ENCODE measurements around the gene LHX6. TPM values are rescaled to one million over a fixed set of nuclear protein-coding genes. Genes with fewer than 3 reads are reported as not detected.

The LHX6 gene
- total and polyA plus RNA-seq, 2 of the 13 experiments (the other 11 are each of a cell fraction or from before 2014, with no cell fraction given) = 1.1 to 1.3 TPM

- no peak for FAIRE-seq
- CTCF ChIA-PET (ENCODE audit: low intra/inter-chr PET ratio, low total read pairs) = no interaction called here
- WGBS (ENCODE audit: low lambda C conversion rate) = 48% methylated on average over 5 of the region's 6 CpGs
Observed at GRCh38 chr9:122193651-122194050, 35.1 kb downstream of the LHX6 start.

More at GRCh38 chr9:122193651-122194050, 35.1 kb downstream of the LHX6 start:
- BruUV-seq (replicated peaks) = no TSS peak
- Histone ChIP-seq H3K27me3 (ENCODE audit: control insufficient read depth in 1 of 2, insufficient read depth in 2 of 2, low read length in 2 of 2) (no peaks in the 10 kb centered on the region), H3K27ac (ENCODE audit: extremely low read length, insufficient read depth, low read length) (no peak overlapping the region), H3K9ac (ENCODE audit: insufficient read depth, low read depth, low read length) (no peak overlapping the region), H4K20me1 (ENCODE audit: insufficient read depth, low read length) (no peaks in the 10 kb centered on the region), H3K4me1 (ENCODE audit: insufficient read depth, low read length) (peaks cover 66% of the 10 kb centered on the region), H3K79me2 (ENCODE audit: insufficient read depth, low read length) (no peaks in the 10 kb centered on the region), H3K9me3 (ENCODE audit: low read length) (no peaks in the 10 kb centered on the region), H3K36me3 (replicated peaks in 1 of 2; ENCODE audit: control insufficient read depth in 1 of 2, insufficient read depth in 2 of 2, low read length in 2 of 2) (no peaks in the 10 kb centered on the region), H3K4me3 (replicated peaks in 1 of 3; ENCODE audit: insufficient read depth in 1 of 3, low read depth in 2 of 3, low read length in 3 of 3) (no peak overlapping the region), H2AFZ (ENCODE audit: low read length) (no peak overlapping the region), H3K4me2 (ENCODE audit: low read depth, low read length) (no peak overlapping the region)
- in situ Hi-C loops (cut with HindIII; ENCODE audit: extremely low pct_ligation_motif_present, low pct_unique_long_range_greater_than_20kb) (no loop called here), intact Hi-C loops (cut with micrococcal nuclease; ENCODE audit: unreplicated experiment) (no loop called here)
- DNase-seq (ENCODE audit: low spot score) (no peak), ATAC-seq (no peak)
- POLR2A ChIA-PET = no interaction called here
- TF ChIP-seq ZNF703 (CRISPR knock-in tag; IDR thresholded peaks at IDR 0.05; ENCODE audit: borderline replicate concordance) (no peak), GATA4 (IDR thresholded peaks at IDR 0.05; ENCODE audit: borderline replicate concordance, low read depth) (no peak), HBP1 (CRISPR knock-in tag; IDR thresholded peaks at IDR 0.05; ENCODE audit: low read depth) (no peak), SP2 (CRISPR knock-in tag; IDR thresholded peaks at IDR 0.05) (no peak), ZMYM2 (CRISPR knock-in tag; IDR thresholded peaks at IDR 0.05) (no peak), E2F5 (CRISPR knock-in tag; conservative IDR thresholded peaks at IDR 0.05) (no peak), CBX1 (IDR thresholded peaks at IDR 0.05; ENCODE audit: low read depth) (no peak), ZNF317 (CRISPR knock-in tag; IDR thresholded peaks at IDR 0.05) (no peak), ZSCAN20 (CRISPR knock-in tag; IDR thresholded peaks at IDR 0.05; ENCODE audit: borderline replicate concordance) (no peak), ZBED4 (CRISPR knock-in tag; IDR thresholded peaks at IDR 0.05; ENCODE audit: borderline replicate concordance) (no peak), HMGXB4 (CRISPR knock-in tag; IDR thresholded peaks at IDR 0.05; ENCODE audit: borderline replicate concordance in 1 of 2, low read depth in 1 of 2) (no peak), FLYWCH1 (CRISPR knock-in tag; IDR thresholded peaks at IDR 0.05) (no peak), ZKSCAN1 (IDR thresholded peaks at IDR 0.05; ENCODE audit: low read length) (no peak)

All from HepG2 (cell line).